GM12891 (cell line): Measurements from ENCODE around the gene AGPAT4.

ENCODE experiments used
- DNase-seq: peaks from one replicate; pipeline ENCODE4 v3.0.0; 2011; ENCODE audit warnings: low spot score; ENCODE audit not compliant: insufficient read length
- FAIRE-seq: peaks from 2 replicates; lab custom pipeline; 2011; peaks lifted over from hg19 to GRCh38; lab: Jason Lieb, UNC
- PAX5 ChIP-seq: IDR thresholded peaks from 2 replicates; pipeline ENCODE4 v1.6.1; 2011; ENCODE audit warnings: low read length, moderate library complexity, mild to moderate bottlenecking; ENCODE audit not compliant: insufficient read depth, severe bottlenecking
- POLR2A ChIP-seq: IDR thresholded peaks from 2 replicates; pipeline ENCODE4 v1.6.1; 2011; ENCODE audit warnings: low read depth, low read length, control low read depth
- POLR2AphosphoS5 ChIP-seq: IDR thresholded peaks from 2 replicates; pipeline ENCODE4 v1.6.1; 2011; ENCODE audit warnings: low read depth, low read length, control low read depth
- POU2F2 ChIP-seq: IDR thresholded peaks from 2 replicates; pipeline ENCODE4 v1.6.1; 2011; ENCODE audit warnings: low read depth, mild to moderate bottlenecking, control low read depth, low read length, moderate library complexity
- SPI1 ChIP-seq: IDR thresholded peaks from 2 replicates; pipeline ENCODE4 v1.6.1; 2011; ENCODE audit warnings: low read depth, low read length, control low read depth
- TAF1 ChIP-seq: IDR thresholded peaks from 2 replicates; pipeline ENCODE4 v1.6.1; 2011; ENCODE audit warnings: low read depth, low read length, control low read depth

AGPAT4 gene

DNA sequence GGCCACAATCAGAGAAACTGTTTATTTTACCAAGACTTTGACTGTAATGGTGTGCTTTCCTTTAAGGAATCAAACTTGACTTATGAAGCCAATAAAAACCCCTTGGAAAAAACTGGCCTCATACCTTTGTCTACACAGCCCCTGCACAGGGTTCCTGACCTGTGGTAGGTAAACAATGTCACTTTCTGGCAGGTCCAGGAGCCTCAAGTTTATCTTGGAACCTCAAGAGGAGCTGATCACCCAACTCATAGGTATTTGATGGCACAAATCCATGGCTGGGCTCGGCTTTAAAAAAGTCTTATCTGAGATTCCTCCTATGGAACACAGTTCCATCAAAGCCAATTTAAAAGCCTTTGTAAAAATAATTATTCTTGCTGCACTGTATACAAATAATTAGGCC, 61.0 kb downstream of the AGPAT4 start:
- no peak for FAIRE-seq
- no peak for DNase-seq
- no peak for TF ChIP-seq POU2F2
- TF ChIP-seq POLR2AphosphoS5, result no peak
- no peak for TF ChIP-seq TAF1
- TF ChIP-seq SPI1, result no peak

DNA sequence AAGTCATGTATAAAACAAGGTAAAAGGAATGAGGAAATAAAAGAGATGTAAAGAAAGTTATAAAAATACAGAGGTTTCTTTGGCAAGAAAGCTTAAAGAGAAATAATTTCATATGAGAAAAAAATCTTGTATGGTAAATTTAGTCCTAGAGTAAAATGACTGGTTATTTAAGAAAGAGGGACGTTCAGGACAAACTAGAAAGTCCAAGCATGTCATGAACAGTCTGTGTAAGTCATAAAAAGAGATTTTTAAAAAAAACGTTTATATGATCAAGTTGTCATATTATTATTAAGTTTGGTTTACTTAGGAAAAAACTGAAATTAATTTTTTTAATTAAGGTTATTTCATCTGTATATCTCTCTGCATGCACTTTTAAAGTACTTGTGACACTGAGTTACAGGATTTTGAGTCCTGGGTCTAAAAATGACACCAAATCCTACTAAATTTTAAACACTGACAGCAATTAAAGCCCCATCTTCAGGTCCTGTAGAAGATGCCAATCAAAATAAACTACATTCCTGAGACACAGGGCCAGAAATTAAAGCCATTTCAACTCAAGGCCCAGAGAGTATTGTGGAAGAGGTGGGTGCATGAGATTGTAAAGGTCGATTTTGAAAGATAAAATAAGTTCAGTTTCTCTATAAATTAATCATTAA, 62.4 kb downstream of the AGPAT4 start:
- TF ChIP-seq POLR2A, result no peak
- no peak for TF ChIP-seq POLR2AphosphoS5
- no peak for TF ChIP-seq PAX5
- TF ChIP-seq TAF1, result no peak
- TF ChIP-seq POU2F2, result no peak
- no peak for TF ChIP-seq SPI1
- FAIRE-seq (no peak), DNase-seq (no peak)

DNA sequence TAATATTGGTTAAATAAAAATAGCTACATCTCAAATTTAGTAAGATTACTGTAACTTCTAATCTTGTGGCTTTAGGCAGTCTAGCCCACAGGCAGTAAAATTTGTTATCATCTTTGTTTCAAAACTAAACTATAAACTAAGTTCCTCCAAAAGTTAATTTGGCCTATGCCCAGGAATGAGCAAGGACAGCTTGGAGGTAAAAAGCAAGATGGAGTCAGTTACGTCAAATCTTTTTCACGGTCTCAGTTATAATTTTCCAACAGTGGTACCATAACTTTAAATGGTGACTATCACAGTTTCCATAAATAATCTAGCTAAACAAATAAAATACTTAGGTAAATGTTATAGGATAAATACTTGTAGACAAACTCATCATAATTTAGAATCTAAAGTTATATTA, 63.0 kb downstream of the AGPAT4 start:
- DNase-seq (no peak), FAIRE-seq (no peak)
- TF ChIP-seq SPI1 (no peak), POLR2A (no peak), POU2F2 (no peak), TAF1 (no peak), POLR2AphosphoS5 (no peak), PAX5 (no peak)

DNA sequence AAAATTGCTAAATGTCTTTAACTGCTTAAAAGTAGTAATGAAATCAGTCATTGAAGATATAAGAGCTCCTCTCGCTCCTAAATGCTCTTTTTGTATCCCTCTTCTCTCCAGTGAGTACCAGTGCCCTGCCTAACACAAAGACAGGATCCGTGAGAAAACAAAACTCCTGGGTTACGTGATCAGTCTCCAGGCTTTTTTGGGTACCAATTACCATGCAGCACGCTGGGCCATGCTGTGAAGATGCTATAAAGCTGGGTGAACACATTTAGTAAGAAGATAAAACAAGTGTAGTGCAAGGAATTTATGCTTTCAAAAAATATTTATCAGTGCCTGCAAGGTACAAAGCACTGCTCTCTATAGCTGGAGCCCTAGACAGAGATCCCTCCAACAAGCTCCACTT, 66.7 kb downstream of the AGPAT4 start:
- no peak for DNase-seq
- TF ChIP-seq POLR2AphosphoS5 (no peak), SPI1 (no peak), PAX5 (no peak), TAF1 (no peak), POU2F2 (no peak), POLR2A (no peak)
- FAIRE-seq, result no peak

DNA sequence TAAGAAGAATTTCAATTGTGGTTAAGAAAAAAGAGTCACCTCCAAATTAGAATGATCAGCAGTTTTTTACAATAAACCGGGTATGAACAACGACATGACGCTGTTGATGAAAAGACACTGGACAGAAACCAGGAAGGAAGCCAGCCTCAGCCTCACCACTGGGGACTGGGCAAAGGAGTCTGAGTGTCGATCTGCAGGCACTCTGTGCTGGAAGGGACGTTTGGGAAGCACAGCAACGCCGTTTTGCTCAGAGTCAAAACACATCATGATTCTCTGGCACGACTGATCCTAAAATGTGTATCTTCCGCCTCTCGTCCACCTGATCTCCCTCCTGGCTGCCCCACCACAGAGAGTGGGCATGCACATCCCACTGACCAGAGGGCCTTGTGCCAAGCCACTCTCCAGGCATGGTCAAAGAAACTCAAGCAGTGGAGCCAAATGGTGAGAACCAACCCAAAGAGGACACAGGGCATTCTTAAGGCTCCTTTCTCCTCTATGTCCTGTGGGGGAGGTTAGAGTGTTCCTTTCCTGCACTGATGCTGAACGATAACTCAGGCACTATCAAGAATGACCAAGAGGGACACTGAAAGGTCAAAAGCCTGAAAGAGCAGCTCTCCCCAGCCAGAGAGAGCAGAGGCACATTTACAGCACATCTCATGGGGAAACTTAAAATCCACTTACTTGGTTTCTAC, 68.8 kb downstream of the AGPAT4 start:
- TF ChIP-seq SPI1, result no peak
- no peak for TF ChIP-seq POLR2A
- no peak for TF ChIP-seq POLR2AphosphoS5
- TF ChIP-seq POU2F2, result no peak
- TF ChIP-seq TAF1, result no peak
- TF ChIP-seq PAX5, result no peak
- DNase-seq, result no peak
- no peak for FAIRE-seq

- FAIRE-seq (no peak), DNase-seq (no peak)
- TF ChIP-seq SPI1, result no peak
- TF ChIP-seq PAX5, result no peak
- TF ChIP-seq POU2F2, result no peak
- no peak for TF ChIP-seq POLR2A
- TF ChIP-seq POLR2AphosphoS5, result no peak
- TF ChIP-seq TAF1, result no peak
Observed at GRCh38 chr6:161200610-161201370, 73.1 kb downstream of the AGPAT4 start.

- TF ChIP-seq PAX5 (no peak), POU2F2 (no peak), POLR2A (no peak), TAF1 (no peak), SPI1 (no peak), POLR2AphosphoS5 (no peak)
- FAIRE-seq, result no peak
- DNase-seq, result no peak
Observed at GRCh38 chr6:161199850-161200249, 74.0 kb downstream of the AGPAT4 start.

GRCh38 chr6:161198783-161199460, 74.9 kb downstream of the AGPAT4 start:
- TF ChIP-seq TAF1 (no peak), SPI1 (no peak), POU2F2 (no peak), POLR2AphosphoS5 (no peak), POLR2A (no peak), PAX5 (no peak)
- no peak for DNase-seq
- FAIRE-seq, result no peak

GRCh38 chr6:161198176-161198575, 75.7 kb downstream of the AGPAT4 start:
- no peak for FAIRE-seq
- TF ChIP-seq POU2F2 (no peak), TAF1 (no peak), POLR2A (no peak), POLR2AphosphoS5 (no peak), SPI1 (no peak), PAX5 (no peak)
- no peak for DNase-seq

DNA sequence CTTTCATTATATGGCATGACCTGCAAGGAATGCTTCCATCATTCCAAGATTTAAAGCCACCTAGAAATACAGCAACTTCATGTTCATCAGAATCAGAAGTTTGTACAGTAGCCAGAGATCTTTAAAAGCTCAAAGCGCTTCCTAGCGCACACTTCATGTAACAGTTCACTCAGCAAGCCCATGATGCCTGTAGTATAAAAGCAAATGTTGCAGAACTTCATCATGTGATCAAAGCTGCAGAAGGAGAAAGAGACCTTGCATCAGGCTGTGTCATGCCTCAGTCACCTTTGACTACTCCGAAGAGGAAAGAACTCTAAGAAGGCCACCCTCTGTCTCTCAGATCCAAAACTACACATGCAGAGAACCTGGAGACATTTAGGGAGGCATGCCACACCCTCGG, 78.5 kb downstream of the AGPAT4 start:
- FAIRE-seq, result no peak

More for the DNA sequence above, 78.5 kb downstream of the AGPAT4 start:
- DNase-seq, result no peak
- TF ChIP-seq POU2F2, result no peak
- TF ChIP-seq POLR2AphosphoS5, result no peak
- TF ChIP-seq SPI1, result no peak
- no peak for TF ChIP-seq POLR2A
- TF ChIP-seq TAF1, result no peak
- TF ChIP-seq PAX5, result no peak
